ENCODE results near the gene TENM4. TPM values are rescaled to one million over a fixed set of nuclear protein-coding genes. Genes with fewer than 3 reads are reported as not detected.

Gene TENM4
- total RNA-seq, 1 experiment from 2014 or later: 0.39 TPM

DNA sequence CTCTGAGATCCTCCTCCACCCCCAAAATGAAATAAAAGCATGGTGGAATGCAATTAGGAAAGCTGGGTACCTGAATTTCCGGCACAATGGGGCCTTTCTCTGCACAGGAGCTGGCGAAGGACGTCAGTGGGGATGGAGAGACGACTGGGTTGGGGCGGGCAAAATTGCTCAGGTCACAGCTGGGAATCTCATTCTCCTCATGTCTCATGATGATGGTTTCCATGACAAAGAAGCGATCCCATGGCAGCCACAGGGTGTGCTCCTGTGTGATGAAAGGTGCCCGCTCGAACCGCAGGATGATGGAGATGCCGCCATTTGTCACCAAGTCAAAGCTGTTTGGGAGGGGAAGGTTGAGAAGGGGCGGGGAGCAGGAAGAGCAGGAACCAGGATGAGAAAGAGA, 708.6 kb downstream of the TENM4 start:
- in situ Hi-C loops (cut with HindIII; ENCODE audit: low pct_unique_long_range_greater_than_20kb, low sequenced_read_pairs) (no loop called here), intact Hi-C loops (cut with micrococcal nuclease; ENCODE audit: unreplicated experiment) (no loop called here)
- H3K36me3 ChIP-seq (ENCODE audit: control insufficient read depth, insufficient read depth, low read length): no peaks in the 10 kb centered on the region
- no peak overlapping the region for H3K4me3 ChIP-seq (ENCODE audit: low read depth in 2 of 2, low read length in 2 of 2)
- H3K27me3 ChIP-seq (ENCODE audit: control insufficient read depth, insufficient read depth, low read length): peaks cover 6% of the 10 kb centered on the region
- ChIA-PET POLR2A (no interaction called here), CTCF (no interaction called here)
- no peaks in the 10 kb centered on the region for H3K9me3 ChIP-seq (ENCODE audit: control insufficient read depth, insufficient read depth, low read depth, low read length)
- no peak for DNase-seq (ENCODE audit: low read depth, low spot score)
- TF ChIP-seq SIN3A (IDR thresholded peaks at IDR 0.05; ENCODE audit: borderline replicate concordance, insufficient read depth, low read depth, low read length) (no peak), POLR2AphosphoS5 (IDR thresholded peaks at IDR 0.05; ENCODE audit: low read depth, low read length) (no peak), TCF7L2 (IDR thresholded peaks at IDR 0.05; ENCODE audit: low read depth, low read length) (no peak), REST (IDR thresholded peaks at IDR 0.05; ENCODE audit: insufficient read depth in 1 of 2, low read depth in 2 of 2, low read length in 1 of 2) (no peak)
- TF ChIP-seq, protein P1, sequence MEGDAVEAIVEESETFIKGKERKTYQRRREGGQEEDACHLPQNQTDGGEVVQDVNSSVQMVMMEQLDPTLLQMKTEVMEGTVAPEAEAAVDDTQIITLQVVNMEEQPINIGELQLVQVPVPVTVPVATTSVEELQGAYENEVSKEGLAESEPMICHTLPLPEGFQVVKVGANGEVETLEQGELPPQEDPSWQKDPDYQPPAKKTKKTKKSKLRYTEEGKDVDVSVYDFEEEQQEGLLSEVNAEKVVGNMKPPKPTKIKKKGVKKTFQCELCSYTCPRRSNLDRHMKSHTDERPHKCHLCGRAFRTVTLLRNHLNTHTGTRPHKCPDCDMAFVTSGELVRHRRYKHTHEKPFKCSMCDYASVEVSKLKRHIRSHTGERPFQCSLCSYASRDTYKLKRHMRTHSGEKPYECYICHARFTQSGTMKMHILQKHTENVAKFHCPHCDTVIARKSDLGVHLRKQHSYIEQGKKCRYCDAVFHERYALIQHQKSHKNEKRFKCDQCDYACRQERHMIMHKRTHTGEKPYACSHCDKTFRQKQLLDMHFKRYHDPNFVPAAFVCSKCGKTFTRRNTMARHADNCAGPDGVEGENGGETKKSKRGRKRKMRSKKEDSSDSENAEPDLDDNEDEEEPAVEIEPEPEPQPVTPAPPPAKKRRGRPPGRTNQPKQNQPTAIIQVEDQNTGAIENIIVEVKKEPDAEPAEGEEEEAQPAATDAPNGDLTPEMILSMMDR (IDR thresholded peaks at IDR 0.05): no peak
- BruUV-seq (replicated peaks): no TSS peak
- no peak for ATAC-seq
- H3K27ac ChIP-seq (ENCODE audit: low read length): no peak overlapping the region
- H3K4me1 ChIP-seq (ENCODE audit: control insufficient read depth, insufficient read depth, low read length): no peaks in the 10 kb centered on the region

- intact Hi-C loops (cut with micrococcal nuclease; ENCODE audit: unreplicated experiment): no loop called here
- Histone ChIP-seq H3K9me3 (ENCODE audit: control insufficient read depth, insufficient read depth, low read depth, low read length) (no peaks in the 10 kb centered on the region), H3K4me3 (ENCODE audit: low read depth in 2 of 2, low read length in 2 of 2) (no peak overlapping the region), H3K27ac (ENCODE audit: low read length) (no peak overlapping the region), H3K36me3 (ENCODE audit: control insufficient read depth, insufficient read depth, low read length) (no peaks in the 10 kb centered on the region), H3K4me1 (ENCODE audit: control insufficient read depth, insufficient read depth, low read length) (no peaks in the 10 kb centered on the region), H3K27me3 (ENCODE audit: control insufficient read depth, insufficient read depth, low read length) (peaks cover 6% of the 10 kb centered on the region)
- ATAC-seq (no peak), DNase-seq (ENCODE audit: low read depth, low spot score) (no peak)
- CTCF ChIA-PET: no interaction called here
- BruUV-seq (replicated peaks): no TSS peak
- in situ Hi-C loops (cut with HindIII; ENCODE audit: low pct_unique_long_range_greater_than_20kb, low sequenced_read_pairs): no loop called here
- POLR2A ChIA-PET: no interaction called here
- TF ChIP-seq TCF7L2 (IDR thresholded peaks at IDR 0.05; ENCODE audit: low read depth, low read length) (no peak), REST (IDR thresholded peaks at IDR 0.05; ENCODE audit: insufficient read depth in 1 of 2, low read depth in 2 of 2, low read length in 1 of 2) (no peak), POLR2AphosphoS5 (IDR thresholded peaks at IDR 0.05; ENCODE audit: low read depth, low read length) (no peak), SIN3A (IDR thresholded peaks at IDR 0.05; ENCODE audit: borderline replicate concordance, insufficient read depth, low read depth, low read length) (no peak)
- TF ChIP-seq, protein P1 (IDR thresholded peaks at IDR 0.05): no peak
These were observed 709.8 kb downstream of the TENM4 start for GRCh38 chr11:78731027-78731426.
